ENCODE measurements around the gene PDZD2.

DNA sequence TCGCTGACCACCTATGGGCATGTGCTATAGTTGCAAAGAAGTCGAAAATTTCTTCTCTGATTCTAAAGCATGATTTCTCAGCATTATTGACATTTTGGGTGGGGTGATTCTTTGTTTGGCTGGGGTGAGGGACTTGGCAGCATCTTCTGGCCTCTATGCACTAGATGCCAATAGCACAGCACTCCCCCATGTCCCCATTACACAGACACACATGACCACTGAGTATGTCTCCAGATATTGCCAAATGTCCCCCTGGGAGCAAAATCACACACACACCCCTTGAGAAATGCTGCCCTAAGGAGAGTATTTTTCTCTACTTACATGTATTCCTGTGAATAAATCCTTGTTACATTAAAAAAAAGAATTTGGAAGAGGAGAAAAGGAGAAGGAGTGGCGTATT lies 89.1 kb downstream of the PDZD2 start:
- TF ChIP-seq POLR2A (IDR thresholded peaks at IDR 0.05; ENCODE audit: low read length) (no peak), GATA1 (IDR thresholded peaks at IDR 0.05; ENCODE audit: low read depth, low read length) (no peak)
